Dermis microvascular lymphatic vessel endothelial cell (primary cell): ENCODE results near the gene PLAC9. TPM values are rescaled to one million over a fixed set of nuclear protein-coding genes. Genes with fewer than 3 reads are reported as not detected.
"Not testable (repeated sequence)": the region's sequence is repeated elsewhere in the genome, so short reads cannot be mapped to it uniquely, and the experiment has no call there.

Experiments used
- DNase-seq, 2 donors: peaks; one replicate each; pipeline versions ENCODE4 v3.0.0 to v3.0.0-alpha.2; 2010; ENCODE audit warnings: low read depth in 2 of 2
- total RNA-seq: library from RNA; depleted of rRNA; stranded (reverse); fragments of >200 nt; gene quantifications from 2 replicates; pipeline ENCODE4 v1.2.1, GENCODE V29; 2014

PLAC9 gene, protein sequence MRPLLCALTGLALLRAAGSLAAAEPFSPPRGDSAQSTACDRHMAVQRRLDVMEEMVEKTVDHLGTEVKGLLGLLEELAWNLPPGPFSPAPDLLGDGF
- 0.63 and 3.7 TPM in 2 replicates for total RNA-seq

DNA sequence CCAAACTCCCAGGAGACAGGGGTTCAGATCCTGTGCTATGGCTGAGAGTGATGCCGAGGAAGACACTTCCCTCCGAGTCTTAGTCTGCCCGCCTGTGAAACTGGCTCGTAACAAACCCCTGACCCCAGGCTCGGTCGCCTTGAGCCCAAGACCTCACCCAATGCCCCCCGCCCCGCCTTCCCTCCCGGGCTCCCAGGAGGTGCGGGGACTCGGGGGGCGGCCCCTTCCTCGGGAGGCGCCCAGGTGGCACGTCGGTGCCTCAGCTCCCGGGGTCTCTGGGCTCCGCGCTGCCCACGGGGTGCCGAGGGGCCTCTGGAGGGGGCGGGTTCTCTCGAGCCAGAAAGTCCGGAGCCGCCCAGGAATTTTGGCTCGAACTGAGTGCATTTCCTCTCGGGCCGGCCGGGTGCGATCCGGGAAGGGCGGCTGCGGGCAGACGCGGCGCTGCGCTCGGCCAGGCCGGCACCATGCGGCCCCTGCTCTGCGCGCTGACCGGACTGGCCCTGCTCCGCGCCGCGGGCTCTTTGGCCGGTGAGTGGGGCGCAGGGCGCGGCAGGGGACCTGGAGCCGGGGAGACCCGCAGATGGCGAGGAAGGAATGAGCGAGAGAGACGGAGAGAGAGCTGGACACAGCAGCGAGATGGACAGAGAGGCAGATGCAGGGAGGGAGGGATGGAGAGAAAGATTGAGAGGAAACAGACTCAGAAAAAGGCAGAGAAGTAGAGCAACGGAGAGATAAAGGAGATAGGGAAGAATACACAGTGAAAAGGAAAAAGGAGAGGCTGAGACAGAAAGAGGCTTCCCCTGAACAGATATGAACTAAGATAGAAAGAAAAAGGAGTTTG lies at the start of gene PLAC9:
Gene PLAC9 (plus strand): TSS at position 432 of the 841 bp plus-strand sequence. CDS start 33 bp downstream, at position 465.
- DNase-seq, result peak in 1 of 2 donors; percentile 27

DNA sequence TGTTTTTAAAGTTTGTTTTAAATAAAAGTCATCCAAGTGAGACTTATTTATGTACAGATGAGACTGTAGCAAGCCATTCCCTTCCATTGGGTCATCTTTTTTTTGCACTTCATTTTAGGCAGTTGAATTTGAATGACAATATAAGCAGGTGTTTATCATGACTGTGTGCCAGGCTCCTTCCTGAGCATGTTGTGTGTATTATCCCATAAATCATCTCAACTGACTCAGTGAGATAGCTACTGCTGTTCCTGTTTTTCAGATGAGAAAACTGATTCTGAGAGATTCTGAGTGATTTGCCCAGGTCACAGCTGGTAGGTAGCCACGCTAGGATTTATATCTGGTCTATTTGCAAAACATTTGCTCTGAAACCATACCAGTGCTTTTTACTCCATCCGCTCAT lies 42.4 kb upstream of the PLAC9 start:
- DNase-seq, result peak in 1 of 2 donors; percentile 73

DNA sequence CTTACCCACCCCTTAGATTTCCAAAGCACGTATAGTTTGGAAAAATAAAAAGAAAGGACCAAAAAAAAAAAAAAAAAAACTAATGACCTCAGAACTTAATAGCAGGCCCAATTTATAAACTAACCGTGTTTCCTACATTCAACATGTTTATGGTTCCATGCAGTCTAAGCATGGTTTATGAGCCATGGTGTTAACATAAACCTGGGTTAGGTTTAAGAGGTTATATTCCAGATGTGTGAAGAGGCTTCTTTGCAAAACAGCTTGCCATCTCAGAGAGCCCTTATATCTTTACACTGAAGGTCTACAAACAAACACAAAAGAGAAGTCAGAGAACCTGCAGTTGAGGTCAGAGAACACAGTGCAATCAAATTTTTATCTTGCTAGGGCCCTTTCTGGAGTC lies 38.3 kb upstream of the PLAC9 start:
- DNase-seq, result no peak

DNA sequence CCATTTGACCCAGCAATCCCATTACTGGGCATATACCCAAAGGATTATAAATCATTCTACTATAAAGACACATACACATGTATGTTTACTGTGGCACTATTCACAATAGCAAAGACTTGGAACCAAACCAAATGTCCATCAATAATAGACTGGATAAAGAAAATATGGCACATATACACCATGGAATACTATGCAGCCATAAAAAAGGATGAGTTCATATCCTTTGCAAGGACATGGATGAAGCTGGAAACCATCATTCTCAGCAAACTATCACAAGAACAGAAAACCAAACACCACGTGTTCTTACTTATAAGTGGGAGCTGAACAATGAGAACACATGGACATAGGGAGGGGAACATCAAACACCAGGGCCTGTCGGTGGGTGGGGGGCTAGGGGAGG lies 34.3 kb upstream of the PLAC9 start:
- DNase-seq, result not testable (repeated sequence)

DNA sequence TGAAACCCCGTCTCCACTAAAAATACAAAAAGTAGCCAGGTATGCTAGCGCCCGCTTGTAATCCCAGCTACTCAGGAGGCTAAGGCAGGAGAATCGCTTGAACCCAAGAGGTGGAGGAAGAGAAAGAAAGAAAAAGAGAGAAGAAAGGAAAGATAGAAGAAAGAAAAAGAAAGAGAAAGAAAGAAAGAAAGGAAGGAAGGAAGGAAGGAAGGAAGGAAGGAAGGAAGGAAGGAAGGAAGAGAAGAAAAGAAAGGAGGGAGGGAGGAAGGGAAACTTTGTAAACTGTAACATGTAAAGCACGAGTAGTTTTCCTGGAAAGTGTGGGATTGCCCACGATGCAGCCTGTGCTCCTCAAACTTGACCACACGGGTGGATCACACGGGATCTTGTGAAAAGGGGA lies 33.2 kb upstream of the PLAC9 start:
- not testable (repeated sequence) for DNase-seq

DNA sequence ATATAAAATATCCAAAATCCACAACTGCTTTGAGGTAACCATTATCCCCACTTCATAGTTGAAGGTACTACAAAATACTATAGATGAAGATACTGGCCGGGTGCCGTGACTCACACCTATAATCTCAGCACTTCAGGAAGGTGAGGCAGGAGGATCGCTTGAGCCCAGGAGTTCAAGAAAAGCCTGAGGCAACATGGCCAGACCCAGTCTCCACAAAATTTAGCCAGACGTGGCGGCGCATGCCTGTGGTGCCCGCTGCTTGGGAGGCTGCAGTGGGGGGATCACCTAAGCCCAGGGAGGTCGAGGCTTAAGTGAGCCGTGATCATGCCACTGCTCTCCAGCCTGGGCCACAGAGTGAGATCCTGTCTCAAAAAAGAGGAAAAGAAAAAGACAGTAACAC lies 32.4 kb upstream of the PLAC9 start:
- DNase-seq, result no peak

DNA sequence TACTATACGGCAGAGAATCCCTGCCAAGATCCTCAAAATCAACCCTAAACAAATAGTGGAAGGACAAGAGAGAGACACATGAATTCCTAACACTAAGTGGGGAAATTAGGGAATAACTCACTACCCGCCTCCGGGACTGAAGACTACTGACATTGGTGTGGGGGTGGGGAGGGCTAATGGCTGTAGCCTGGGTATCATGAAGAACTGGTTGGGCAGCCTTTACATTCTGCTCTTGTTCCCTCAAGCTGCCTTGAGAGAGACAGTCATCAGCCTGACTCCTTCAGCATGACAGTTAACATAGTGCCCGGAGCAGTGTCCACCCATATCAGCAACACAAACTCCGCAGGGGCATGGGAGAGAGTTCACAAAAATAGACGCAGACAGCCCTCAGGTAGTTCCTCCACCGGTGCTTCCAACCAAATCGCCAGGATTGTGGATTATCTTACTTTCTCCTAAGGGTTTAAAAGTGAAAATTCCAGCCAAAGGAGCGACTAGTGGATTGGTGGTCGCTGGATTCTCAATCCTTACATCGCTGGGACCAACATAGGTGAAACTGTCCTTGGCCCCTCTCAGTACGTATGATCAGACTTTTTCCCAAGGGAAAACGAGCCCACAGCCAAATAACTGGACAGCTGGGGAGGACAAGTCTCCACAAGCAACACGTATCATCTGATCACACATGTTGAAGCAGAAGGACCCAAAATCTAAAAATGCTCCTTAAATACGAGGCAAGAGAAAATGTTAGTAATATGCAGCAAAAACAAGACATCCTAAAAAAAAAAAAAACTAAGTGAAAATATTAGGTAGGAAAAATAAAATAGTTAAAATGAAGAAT lies 31.5 kb upstream of the PLAC9 start:
- DNase-seq, result no peak

DNA sequence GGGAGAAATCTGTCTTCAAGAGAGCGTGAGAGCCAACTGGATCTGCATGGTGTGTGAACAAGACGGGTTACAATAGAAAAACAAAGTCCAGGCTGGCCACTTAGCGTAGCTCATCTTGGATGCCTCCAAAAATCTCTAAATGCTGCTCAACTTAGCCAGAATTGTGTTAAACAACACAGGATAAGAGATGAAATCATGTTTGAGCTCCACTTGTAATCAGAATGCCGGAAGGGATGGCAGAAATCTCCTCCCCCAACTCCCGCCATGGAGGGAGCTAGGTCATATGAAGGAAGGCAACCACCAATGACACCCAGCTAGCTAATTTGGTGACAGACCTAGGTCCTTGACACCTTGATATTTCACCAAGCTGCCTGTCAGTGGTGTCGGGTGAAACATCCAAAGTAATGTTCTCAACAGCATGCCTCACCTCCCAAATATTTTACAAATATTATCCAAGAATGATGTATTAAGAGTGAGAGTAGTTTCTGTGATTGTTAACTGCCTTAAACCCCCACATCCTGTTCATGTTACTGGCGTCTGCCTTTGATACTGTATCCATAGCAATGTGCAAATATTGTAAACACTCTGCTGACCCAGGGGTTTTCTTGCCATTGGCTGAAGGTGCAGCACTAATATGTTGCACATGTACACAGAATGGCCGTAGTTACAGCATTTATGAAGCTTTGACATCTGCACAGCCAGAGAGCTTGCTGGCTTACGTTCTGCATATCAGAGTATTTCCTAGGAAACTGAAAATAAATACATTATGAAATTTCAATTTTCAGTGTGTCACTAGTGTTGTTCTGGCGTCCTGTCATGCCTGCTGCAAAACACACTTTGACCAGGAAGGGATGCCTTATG lies 28.2 kb upstream of the PLAC9 start:
- DNase-seq, result peak; percentile 17 to 21

DNA sequence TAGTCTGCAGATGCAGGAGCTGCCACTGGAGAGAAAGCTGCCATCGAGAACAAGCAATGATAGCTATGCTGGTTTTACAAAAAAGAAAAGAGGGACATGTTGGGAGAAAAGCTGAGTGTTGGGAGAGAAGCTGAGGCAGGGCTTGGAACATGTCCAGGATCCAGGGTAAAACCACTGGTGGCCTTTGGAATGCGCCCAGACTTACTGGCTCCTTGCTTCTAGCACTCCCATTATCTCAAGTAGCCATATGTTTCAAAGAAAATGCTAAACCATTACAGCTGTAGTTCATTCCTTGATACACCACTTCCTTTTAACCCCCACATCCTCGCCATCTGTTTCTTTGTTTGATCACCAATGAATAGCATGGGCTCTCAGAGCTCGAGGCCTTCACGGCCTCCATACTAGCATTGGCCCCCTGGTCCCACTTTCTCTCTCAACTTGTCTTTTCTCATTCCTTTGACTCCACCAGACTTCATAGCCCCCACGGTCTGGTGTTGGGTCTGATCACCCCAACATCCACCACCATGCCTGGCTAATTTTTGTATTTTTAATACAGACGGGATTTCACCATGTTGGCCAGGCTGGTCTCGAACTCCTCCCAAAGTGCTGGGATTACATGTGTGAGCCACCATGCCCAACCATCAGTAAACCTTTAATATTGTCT lies 23.8 kb upstream of the PLAC9 start:
- no peak for DNase-seq

DNA sequence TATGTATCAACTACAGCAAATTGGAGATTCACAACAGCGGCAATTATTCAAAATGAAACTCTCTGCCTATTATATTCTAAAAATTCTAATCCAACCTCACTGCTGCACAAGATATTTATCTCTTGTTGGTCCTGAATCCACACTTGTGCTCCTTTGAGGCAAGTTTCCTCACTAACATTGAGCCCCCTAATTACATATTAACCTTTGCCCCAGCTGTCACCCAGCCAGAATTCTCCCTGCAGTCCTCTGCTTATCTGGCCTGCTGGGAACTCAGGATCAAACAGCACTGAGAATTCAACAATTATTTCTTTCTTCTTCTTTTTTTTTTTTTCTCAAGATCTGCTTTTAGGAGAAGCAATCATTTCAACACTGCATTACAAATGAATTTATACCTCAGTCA lies 21.5 kb upstream of the PLAC9 start:
- DNase-seq, result no peak

DNA sequence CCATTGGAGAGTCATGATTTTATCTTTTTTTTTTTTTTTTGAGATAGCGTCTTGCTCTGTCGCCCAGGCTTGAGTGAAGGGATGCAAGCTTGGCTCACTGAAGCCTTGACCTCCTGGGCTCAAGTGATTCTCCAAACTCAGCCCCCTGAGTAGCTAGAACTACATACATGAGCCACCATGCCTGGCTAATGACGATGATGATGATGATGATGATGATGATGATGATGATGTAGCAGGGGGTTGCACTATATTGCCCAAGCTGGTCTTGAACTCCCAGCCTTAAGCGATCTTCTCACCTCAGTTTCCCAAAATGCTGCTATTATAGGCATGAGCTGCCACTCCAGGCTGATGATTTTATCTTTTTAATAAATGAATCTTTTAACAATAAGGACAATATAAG lies 13.9 kb upstream of the PLAC9 start:
- no peak for DNase-seq

DNA sequence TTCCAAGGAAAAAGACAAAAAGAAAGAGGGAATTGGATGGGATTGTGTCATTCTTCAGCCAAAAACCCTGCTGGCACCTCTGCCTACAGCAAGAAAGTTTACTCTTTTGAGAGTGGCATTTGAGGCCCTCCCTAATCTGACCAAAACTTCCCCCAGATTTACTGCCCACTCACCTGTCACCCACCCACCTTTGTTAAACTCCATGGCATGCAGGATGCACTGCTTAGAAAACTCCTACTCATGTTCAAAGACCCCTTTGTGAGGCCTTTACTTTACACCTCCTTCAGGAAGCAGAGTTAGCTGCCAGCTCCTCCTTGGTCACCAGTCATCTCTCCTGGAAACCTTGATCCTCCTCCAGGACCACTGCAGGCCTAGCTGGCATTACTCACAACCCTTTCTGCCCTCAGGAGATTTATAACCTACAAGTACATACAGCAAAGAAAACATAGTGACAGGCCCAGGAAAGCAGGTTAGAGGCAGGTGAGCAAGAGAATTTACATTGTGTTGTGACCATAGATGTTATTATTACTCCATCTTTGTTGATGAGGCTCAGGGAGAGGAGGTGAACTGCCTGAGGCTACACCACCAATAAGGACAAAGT lies 10.3 kb upstream of the PLAC9 start:
- DNase-seq, result no peak

DNA sequence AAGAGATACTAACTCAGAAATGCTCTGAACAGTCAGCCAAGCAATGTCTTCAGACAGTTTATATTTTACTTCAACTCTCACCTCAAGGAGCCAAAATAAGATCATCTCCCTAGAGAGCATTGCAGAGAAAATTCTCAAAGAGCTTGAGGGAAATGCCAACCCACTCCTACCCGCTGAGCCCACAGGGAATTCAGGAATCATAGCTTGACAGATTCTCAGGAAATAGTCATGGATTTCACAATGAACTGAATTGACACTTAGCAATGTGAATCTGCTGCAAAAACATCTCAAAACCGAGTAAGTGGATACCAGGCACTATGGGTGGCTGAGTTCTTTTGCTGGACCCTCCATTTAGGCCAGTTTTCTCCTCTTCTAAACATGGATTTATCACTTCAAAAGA lies 9.8 kb upstream of the PLAC9 start:
- no peak for DNase-seq

DNA sequence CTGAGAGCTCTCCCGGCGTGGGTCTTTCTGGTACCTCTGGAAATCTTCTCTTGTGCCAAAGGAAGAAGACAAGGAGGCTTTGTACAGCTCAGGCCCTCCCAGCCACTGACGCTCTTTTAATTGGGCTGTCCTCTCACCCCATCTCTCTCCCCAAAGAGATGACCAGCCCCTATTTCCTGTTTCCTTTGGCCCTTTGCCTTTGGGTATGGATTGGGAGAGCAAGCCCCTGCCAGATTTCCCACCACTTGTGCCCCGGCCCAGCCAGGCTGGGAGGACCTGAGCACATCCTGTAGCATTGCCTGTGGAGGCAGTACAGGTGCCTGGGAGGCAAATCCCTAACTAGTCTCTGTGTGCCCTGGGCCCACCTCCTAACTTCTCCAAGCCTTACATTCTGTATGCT lies 5.7 kb upstream of the PLAC9 start:
- no peak for DNase-seq

DNA sequence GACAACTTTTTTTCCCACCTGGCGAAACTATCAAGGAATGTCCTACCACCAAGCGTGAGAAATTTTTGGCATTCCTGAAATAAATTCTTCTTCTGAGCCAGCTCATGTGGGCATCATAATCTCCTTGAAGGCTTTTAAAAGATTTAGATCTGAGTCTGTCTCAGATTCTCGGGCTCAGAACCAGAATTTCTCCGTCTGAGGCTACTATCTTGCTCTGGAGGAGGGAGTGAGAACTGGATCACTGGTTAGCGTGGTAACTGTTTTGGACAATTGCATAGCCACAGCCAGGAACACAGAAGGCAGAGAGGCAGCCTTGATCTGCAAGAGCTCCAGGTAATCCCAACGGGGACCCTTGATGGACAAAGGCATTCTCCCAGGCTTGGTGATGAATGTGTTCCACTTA lies 1.0 kb upstream of the PLAC9 start:
- no peak for DNase-seq

DNA sequence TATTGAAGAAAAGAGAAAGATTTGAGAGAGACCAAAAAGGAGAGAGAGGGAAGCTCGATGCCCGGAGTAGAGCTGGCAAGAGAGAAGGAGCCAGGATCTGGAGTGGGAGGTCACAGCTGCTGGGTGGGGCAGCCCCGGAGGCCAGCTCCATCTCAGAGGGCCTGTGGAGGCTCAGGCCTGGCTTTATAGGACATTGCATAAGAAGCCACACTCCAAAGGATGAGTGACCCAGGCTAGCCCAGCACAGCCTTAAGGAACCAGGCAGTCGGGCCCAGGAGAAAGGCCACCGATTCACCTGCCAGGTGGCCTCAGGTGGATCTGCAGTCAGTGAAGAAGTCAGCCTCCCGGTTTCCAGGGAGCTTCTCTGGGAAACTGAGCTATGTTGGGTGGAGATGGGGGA lies 676 bp downstream of the PLAC9 start:
- no peak for DNase-seq

DNA sequence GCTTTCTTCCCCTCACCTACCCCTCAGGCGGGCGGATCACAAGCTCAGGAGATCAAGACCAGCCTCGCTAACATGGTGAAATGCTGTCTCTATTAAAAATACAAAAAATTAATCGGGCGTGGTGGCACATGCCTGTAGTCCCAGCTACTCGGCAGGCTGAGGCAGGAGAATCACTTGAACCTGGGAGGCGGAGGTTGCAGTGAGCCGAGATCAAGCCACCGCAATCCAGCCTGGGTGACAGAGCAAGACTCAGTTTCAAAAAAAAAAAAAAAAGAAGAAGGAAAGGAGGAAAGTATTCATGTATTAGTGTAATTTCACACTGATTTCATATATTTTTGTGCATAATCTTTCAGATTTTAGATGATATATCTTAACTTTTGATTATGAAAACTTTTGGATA lies 1.2 kb downstream of the PLAC9 start:
- DNase-seq, result not testable (repeated sequence)

DNA sequence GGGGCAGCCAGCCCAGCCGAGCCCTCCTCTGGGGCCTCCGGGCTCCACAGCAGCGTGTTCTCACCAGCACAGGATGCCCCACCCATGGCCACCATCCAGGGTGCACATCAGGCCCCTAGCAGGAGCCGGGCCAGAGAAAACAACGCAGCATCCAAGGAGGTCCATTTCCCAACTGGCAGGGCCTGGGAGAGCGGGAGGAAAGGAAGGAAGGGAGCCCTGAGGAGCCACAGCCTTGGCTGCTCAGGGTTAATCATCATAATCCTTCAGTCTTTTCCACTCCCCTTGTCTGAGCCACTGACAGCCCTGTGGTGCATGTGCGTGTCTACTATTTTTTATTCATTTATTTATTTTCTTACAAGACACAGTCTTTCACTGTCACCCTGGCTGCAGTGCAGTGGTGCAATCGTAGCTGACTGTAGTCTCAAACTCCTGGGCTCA lies 3.6 kb downstream of the PLAC9 start:
- DNase-seq, result peak in 1 of 2 donors; percentile 69

DNA sequence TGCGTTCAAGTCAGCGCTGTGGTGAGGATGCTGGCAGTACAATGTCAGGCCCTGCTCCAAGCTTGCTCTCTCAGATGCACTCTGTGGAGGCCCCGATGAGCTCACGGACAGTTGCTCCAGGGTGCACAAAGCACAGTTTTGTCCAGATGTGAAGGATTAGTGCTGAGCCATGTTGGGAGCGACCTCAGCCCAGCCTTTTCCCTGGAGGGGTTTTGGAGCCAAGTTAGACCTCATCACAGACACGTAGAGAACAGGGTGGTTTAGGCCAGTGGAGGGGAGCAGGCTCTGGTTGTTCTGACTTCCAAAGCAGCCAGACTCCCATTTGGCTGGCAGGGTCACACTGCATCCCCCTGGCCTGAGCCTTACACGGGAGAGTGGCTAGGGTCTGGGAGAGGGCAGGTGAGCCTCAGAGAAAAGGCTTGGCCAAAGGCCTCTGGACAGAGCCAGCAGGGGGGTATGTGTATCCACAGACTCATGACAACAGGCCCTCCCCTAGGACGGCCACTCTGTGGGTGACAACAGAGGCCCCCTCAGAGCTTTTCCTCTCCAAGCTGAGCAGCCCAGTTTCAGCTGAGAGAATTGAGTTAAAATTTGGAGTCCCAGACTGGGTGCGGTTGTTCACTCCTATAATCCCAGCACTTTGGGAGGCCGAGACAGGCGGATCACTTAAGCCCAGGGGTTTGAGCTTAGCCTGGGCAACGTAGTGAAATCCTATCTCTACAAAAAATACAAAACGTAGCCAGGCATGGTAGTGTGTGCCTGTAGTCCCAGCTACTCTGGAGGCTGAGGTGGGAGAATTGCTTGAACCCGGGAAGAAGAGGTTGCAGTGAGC lies 4.7 kb downstream of the PLAC9 start:
- no peak for DNase-seq

DNA sequence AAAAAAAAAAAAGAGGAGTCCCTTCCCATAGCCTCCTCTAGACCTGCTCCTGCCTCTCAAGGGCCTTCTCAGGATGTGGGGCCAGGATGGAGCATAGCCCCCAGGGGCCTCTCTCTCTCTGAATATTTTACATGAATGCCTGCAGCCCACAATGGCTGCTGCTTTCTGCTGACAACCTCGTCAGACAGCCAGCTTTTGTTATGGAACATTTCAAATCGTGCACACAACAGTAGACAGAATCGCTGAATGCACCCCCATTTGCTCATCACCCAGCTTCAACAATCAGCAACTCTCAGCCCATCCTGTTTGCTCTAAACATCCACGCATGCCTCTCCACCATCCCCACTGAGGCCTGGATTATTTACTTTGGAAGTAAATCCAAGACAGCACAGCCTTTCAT lies 5.4 kb downstream of the PLAC9 start:
- DNase-seq, result no peak
